ENCODE measurements around the gene CUX1. TPM values are rescaled to one million over a fixed set of nuclear protein-coding genes. Genes with fewer than 3 reads are reported as not detected.

The CUX1 gene
- total and polyA plus RNA-seq, 2 of the 13 experiments (the other 11 are each of a cell fraction or from before 2014, with no cell fraction given), result 13.7 to 14.9 TPM

DNA sequence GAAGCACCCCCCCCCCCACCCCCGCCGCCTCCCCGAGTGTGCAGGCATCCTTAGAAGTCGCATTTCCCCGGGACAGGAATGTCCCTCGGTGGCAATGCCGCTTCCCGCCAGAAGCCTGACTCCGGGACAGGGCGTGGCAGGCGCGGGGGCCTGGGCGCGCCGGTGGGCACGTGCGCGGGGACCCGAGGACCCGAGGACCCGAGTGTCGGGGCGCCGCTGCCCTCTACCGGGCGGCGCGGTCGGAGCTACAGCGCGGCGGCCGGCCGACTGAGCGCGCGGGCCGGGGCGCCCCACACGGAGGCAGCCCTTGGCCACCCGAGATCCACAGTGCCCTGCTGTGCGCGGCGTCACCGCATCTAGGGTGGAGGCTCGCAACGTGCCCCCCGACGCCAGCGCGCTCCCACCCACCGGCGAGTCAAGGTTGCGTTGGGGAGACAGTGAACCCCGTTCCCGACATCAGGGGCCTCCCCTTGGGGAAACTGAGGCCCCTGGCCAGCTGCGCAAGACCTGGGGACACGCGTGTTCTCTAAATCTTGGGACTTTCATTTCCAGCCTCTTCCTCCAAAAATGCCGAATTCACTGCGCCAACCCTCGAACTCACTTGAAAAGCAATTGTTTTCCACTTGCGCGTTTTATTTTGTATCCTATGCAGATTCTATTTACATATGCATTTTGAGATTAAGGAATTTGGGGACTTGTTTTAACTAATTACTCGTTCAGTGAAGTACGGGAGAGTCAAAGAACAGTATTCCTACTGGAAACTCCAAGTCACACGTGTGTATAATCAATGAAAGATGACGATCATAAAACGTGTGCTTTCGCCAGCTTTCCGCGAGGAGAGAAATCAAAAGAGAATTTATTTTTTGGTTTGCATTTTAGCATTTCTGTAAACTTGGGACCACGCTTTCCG, 3.1 kb upstream of the CUX1 start (continued):
- TF ChIP-seq ARNTL (CRISPR knock-in tag; IDR thresholded peaks at IDR 0.05) (peak; percentile 66), MEIS2 (CRISPR knock-in tag; IDR thresholded peaks at IDR 0.05) (peak; percentile 71; the same call in 1 of the 2 replicates), TBX2 (CRISPR knock-in tag; IDR thresholded peaks at IDR 0.05; ENCODE audit: borderline replicate concordance) (peak; percentile 49), HOXA9 (CRISPR knock-in tag; IDR thresholded peaks at IDR 0.05; ENCODE audit: borderline replicate concordance) (peak; percentile 79; the same call in 1 of the 2 replicates), ZNF563 (CRISPR knock-in tag; IDR thresholded peaks at IDR 0.05) (peak; percentile 75; the same call in 1 of the 2 replicates), ZNF274 (CRISPR knock-in tag; IDR thresholded peaks at IDR 0.05) (peak; percentile 58; the same call in 1 of the 2 replicates), ATF7-NPFF (CRISPR knock-in tag; IDR thresholded peaks at IDR 0.05; ENCODE audit: low read depth) (peak; percentile 81), ZNF747 (CRISPR knock-in tag; IDR thresholded peaks at IDR 0.05; ENCODE audit: borderline replicate concordance) (no peak), ZNF431 (CRISPR knock-in tag; IDR thresholded peaks at IDR 0.05; ENCODE audit: borderline replicate concordance, low read depth) (peak; percentile 26; the same call in 1 of the 2 replicates), GABPB1 (CRISPR knock-in tag; IDR thresholded peaks at IDR 0.05) (peak; percentile 59; the same call in 1 of the 2 replicates), SSRP1 (CRISPR knock-in tag; IDR thresholded peaks at IDR 0.05) (no peak), YEATS2 (CRISPR knock-in tag; IDR thresholded peaks at IDR 0.05; ENCODE audit: borderline replicate concordance) (no peak), ZNF510 (CRISPR knock-in tag; IDR thresholded peaks at IDR 0.05; ENCODE audit: low read depth) (no peak), ZNF607 (CRISPR knock-in tag; IDR thresholded peaks at IDR 0.05; ENCODE audit: borderline replicate concordance) (0 out of 2 replicates have a peak, but pooled peaks have one; percentile 51), ZNF138 (CRISPR knock-in tag; IDR thresholded peaks at IDR 0.05; ENCODE audit: low read depth) (no peak)
- TF ChIP-seq, protein P1, sequence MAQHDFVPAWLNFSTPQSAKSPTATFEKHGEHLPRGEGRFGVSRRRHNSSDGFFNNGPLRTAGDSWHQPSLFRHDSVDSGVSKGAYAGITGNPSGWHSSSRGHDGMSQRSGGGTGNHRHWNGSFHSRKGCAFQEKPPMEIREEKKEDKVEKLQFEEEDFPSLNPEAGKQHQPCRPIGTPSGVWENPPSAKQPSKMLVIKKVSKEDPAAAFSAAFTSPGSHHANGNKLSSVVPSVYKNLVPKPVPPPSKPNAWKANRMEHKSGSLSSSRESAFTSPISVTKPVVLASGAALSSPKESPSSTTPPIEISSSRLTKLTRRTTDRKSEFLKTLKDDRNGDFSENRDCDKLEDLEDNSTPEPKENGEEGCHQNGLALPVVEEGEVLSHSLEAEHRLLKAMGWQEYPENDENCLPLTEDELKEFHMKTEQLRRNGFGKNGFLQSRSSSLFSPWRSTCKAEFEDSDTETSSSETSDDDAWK (CRISPR knock-in tag; IDR thresholded peaks at IDR 0.05), result no peak
- TF ChIP-seq, protein P2, sequence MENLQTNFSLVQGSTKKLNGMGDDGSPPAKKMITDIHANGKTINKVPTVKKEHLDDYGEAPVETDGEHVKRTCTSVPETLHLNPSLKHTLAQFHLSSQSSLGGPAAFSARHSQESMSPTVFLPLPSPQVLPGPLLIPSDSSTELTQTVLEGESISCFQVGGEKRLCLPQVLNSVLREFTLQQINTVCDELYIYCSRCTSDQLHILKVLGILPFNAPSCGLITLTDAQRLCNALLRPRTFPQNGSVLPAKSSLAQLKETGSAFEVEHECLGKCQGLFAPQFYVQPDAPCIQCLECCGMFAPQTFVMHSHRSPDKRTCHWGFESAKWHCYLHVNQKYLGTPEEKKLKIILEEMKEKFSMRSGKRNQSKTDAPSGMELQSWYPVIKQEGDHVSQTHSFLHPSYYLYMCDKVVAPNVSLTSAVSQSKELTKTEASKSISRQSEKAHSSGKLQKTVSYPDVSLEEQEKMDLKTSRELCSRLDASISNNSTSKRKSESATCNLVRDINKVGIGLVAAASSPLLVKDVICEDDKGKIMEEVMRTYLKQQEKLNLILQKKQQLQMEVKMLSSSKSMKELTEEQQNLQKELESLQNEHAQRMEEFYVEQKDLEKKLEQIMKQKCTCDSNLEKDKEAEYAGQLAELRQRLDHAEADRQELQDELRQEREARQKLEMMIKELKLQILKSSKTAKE (CRISPR knock-in tag; IDR thresholded peaks at IDR 0.05; ENCODE audit: borderline replicate concordance), result peak; percentile 45; the same call in 1 of the 2 replicates
- TF ChIP-seq, protein P3, sequence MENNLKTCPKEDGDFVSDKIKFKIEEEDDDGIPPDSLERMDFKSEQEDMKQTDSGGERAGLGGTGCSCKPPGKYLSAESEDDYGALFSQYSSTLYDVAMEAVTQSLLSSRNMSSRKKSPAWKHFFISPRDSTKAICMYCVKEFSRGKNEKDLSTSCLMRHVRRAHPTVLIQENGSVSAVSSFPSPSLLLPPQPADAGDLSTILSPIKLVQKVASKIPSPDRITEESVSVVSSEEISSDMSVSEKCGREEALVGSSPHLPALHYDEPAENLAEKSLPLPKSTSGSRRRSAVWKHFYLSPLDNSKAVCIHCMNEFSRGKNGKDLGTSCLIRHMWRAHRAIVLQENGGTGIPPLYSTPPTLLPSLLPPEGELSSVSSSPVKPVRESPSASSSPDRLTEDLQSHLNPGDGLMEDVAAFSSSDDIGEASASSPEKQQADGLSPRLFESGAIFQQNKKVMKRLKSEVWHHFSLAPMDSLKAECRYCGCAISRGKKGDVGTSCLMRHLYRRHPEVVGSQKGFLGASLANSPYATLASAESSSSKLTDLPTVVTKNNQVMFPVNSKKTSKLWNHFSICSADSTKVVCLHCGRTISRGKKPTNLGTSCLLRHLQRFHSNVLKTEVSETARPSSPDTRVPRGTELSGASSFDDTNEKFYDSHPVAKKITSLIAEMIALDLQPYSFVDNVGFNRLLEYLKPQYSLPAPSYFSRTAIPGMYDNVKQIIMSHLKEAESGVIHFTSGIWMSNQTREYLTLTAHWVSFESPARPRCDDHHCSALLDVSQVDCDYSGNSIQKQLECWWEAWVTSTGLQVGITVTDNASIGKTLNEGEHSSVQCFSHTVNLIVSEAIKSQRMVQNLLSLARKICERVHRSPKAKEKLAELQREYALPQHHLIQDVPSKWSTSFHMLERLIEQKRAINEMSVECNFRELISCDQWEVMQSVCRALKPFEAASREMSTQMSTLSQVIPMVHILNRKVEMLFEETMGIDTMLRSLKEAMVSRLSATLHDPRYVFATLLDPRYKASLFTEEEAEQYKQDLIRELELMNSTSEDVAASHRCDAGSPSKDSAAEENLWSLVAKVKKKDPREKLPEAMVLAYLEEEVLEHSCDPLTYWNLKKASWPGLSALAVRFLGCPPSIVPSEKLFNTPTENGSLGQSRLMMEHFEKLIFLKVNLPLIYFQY (CRISPR knock-in tag; IDR thresholded peaks at IDR 0.05; ENCODE audit: borderline replicate concordance), result no peak
- TF ChIP-seq, protein P4, sequence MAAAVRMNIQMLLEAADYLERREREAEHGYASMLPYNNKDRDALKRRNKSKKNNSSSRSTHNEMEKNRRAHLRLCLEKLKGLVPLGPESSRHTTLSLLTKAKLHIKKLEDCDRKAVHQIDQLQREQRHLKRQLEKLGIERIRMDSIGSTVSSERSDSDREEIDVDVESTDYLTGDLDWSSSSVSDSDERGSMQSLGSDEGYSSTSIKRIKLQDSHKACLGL (CRISPR knock-in tag; IDR thresholded peaks at IDR 0.05), result peak; percentile 46; the same call in 1 of the 2 replicates
- TF ChIP-seq, protein P5, sequence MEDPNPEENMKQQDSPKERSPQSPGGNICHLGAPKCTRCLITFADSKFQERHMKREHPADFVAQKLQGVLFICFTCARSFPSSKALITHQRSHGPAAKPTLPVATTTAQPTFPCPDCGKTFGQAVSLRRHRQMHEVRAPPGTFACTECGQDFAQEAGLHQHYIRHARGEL (CRISPR knock-in tag; IDR thresholded peaks at IDR 0.05), result no peak
